Measurements from ENCODE around the gene WDR90.
A peak's percentile ranks its signal among the peaks of the same experiment; 100 is the strongest.

The WDR90 gene

GRCh38 chr16:644556-644955 is 4.6 kb upstream of the WDR90 start:
- no peak for DNase-seq (ENCODE audit: extremely low spot score)
- ChIA-PET POLR2A (no interaction called here), CTCF (no interaction called here)
- TF ChIP-seq, protein P1, sequence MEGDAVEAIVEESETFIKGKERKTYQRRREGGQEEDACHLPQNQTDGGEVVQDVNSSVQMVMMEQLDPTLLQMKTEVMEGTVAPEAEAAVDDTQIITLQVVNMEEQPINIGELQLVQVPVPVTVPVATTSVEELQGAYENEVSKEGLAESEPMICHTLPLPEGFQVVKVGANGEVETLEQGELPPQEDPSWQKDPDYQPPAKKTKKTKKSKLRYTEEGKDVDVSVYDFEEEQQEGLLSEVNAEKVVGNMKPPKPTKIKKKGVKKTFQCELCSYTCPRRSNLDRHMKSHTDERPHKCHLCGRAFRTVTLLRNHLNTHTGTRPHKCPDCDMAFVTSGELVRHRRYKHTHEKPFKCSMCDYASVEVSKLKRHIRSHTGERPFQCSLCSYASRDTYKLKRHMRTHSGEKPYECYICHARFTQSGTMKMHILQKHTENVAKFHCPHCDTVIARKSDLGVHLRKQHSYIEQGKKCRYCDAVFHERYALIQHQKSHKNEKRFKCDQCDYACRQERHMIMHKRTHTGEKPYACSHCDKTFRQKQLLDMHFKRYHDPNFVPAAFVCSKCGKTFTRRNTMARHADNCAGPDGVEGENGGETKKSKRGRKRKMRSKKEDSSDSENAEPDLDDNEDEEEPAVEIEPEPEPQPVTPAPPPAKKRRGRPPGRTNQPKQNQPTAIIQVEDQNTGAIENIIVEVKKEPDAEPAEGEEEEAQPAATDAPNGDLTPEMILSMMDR (IDR thresholded peaks at IDR 0.05; ENCODE audit: control extremely low read depth, extremely low read depth, low read depth, missing control alignments) = no peak

DNA sequence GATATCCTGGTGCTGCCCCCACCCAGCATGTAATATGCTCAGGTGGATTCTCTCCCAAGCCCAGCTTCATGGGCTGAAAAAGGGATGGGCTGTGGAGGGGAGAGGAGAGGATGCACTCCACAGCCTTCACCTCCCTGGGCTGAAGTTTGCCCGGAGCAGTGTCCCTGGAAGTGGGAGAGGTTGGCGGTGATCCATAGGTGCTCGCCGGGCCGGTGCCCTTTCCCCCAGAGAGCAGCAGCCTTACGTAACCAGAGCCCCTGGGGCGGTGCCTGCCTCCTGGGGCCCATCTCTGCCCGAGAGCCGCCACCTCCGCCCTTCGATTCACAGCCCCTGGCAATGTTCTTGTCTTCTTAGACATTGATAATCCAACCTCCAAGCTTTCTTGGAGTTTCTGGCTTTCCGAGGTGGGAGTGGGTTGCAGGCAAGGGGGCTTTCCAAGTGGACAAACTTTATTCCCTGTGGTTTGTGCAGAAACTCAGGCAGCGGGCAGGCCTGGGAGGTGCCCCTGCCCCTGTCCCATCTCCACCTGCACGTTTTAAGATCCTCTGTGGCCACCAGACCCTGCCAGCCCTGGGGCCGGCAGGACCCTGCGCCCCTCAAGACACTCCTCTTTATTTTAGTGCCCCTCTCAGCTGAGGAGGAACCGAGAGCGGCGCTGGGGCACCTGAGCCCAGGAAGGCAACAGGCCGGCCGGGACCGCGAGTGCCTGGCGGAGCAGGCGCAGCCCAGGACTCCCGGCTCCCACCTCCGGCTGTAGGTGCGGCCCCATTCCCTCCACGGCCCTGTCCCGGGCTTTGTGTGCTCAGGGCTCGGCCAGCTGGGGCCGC is 3.1 kb upstream of the WDR90 start:
- ChIA-PET POLR2A (no interaction called here), CTCF (interaction anchor here (8.2 kb wide), 1 partner anchor 16 kb away, joined by 57 read pairs; no protein-coding TSS in a partner anchor)
- no peak for DNase-seq (ENCODE audit: extremely low spot score)
- TF ChIP-seq, protein P1 (IDR thresholded peaks at IDR 0.05; ENCODE audit: control extremely low read depth, extremely low read depth, low read depth, missing control alignments) = no peak

DNA sequence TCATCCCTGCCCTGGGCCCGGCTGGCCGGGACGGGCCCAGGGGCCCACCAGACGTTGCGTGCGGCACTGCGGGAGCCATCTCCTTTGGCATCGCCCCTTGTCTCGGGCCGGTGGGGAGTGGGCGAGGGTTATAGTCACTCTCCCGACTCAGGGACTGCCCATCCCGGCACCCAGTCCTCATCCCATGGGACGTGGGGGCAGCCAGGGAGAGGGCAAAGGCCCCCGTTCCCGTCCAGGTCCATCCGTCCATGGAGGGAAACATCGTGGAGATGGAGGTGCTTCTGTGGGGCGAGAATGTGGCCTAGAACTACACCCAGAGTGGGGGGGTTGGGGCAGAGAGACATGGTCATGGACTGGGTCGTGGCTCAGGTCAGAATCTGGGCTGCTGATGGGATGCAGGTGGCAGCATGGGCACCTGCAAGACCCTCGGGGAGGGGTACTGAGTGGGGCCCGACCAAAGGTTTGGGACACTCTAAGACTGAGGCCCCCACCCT is 2.4 kb upstream of the WDR90 start:
- TF ChIP-seq, protein P1 (IDR thresholded peaks at IDR 0.05; ENCODE audit: control extremely low read depth, extremely low read depth, low read depth, missing control alignments) = no peak
- POLR2A ChIA-PET = no interaction called here
- no peak for DNase-seq (ENCODE audit: extremely low spot score)
- CTCF ChIA-PET = interaction anchor here (1.4 to 8.2 kb wide), 2 partner anchors 16 to 21 kb away, joined by 3 to 57 read pairs; no protein-coding TSS in a partner anchor

DNA sequence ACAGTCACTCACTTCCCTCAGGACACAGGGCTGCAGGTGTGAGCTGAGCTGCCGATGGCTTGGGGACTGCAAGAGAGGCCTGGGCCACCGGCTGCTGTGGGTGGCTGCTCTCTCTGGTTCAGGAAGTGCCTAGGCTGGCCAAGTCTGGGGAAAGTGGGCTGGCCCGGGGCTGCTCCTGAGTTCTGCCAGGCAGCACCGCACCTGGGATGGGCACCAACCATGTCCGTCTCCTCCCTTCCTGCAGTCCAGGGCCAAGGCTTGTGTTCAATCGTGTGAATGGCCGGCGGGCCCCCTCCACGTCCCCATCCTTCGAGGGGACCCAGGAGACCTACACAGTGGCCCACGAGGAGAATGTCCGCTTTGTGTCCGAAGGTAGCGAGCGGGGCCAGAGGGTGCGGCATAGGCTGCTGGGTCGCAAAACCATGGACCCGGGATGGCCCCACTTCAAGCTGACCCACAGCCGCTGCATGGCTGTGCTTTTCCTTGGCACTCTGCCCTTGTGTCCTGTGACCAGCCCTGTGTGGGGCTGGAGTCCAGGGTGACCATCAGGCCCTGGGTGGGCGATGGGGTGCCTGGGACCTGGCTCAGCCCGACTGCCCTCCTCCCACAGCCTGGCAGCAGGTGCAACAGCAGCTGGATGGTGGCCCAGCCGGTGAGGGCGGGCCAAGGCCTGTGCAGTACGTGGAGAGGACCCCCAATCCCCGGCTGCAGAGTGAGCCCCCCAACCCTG is 1.8 kb upstream of the WDR90 start:
- TF ChIP-seq, protein P1 (IDR thresholded peaks at IDR 0.05; ENCODE audit: control extremely low read depth, extremely low read depth, low read depth, missing control alignments) = no peak
- CTCF ChIA-PET = interaction anchor here (1.1 to 8.2 kb wide), 7 partner anchors 10 to 247 kb away, joined by 3 to 57 read pairs (median 5); partner anchors contain the start of gene METTL26
- DNase-seq (ENCODE audit: extremely low spot score) = no peak
- POLR2A ChIA-PET = interaction anchor here (0.6 kb wide), 1 partner anchor 37 kb away, joined by 3 read pairs; the partner anchor contains the start of gene JMJD8

GRCh38 chr16:648071-648780 is 939 bp upstream of the WDR90 start:
- POLR2A ChIA-PET = interaction anchor here (0.6 kb wide), 1 partner anchor 36 kb away, joined by 3 read pairs; the partner anchor contains the start of gene JMJD8

More at GRCh38 chr16:648071-648780, 939 bp upstream of the WDR90 start:
- CTCF ChIA-PET = interaction anchor here (0.9 to 8.2 kb wide), 9 partner anchors 9 to 248 kb away, joined by 3 to 57 read pairs (median 4); partner anchors contain the start of genes METTL26 and STUB1
- DNase-seq (ENCODE audit: extremely low spot score) = peak; percentile 72
- TF ChIP-seq, protein P1 (IDR thresholded peaks at IDR 0.05; ENCODE audit: control extremely low read depth, extremely low read depth, low read depth, missing control alignments) = peak; percentile 93
